ENCODE data around the gene VTI1B.
"Not testable (repeated sequence)": the region's sequence is repeated elsewhere in the genome, so short reads cannot be mapped to it uniquely, and the experiment has no call there.

VTI1B gene

DNA sequence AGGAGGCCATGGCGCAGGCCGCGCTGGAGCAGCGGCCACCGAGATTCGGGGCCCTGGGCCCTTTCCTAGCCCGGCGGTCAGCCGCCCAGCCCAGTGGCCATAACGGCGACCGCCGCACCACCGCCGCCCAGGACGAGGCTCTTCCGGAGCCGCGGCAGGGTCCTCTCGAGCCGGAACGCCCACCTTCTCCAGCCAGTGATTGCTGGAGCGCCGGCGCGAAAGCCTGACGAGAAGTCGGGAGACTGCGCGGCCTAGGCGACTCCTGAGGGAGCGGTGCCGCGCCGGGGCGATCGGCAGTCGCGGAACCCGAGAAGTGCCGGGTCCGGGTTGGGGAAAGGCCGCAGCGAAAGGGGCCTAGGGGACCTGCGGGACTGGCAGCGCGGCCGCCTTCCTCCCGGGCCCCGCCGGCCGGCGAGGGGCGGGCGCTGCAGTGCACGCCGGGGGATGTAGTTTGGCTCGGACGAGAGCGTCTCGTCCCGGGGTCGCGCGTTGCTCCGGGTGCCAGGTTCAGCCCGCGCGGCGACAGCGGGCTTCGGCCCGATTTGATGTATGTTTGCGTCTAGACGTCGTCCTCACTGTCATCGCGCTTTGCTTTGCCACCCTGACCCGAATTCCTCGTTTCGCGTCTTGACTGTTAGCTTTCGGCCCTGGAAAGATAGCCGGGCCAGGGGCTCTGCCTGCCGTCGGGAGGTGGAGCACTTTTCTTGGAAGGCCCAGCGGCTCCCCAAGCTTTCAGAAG, at the start of gene VTI1B:
TSS of gene VTI1B (minus strand) at position 153 of the 739 bp plus-strand sequence. CDS start at position 10, 143 bp downstream.
- DNase-seq = peak; percentile 9 to 96 (median 84)

DNA sequence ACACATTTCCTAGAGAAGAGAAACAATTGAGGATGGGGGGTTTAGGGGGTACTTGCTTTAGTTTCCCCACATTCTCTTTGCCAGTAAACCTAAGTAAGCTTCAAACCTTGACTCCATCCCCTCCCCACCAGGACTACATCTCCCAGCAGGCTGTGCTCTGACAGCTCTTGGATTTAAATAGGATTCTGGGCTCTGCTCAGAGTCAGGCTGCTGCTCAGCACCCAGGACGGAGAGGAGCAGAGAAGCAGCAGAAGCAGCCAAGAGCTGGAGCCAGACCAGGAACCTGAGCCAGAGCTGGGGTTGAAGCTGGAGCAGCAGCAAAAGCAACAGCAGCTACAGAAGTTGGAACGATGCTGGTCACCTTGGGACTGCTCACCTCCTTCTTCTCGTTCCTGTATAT, 47.9 kb upstream of the VTI1B start:
- DNase-seq = peak in 41 of 56 donors; percentile 3 to 61 (median 27)

DNA sequence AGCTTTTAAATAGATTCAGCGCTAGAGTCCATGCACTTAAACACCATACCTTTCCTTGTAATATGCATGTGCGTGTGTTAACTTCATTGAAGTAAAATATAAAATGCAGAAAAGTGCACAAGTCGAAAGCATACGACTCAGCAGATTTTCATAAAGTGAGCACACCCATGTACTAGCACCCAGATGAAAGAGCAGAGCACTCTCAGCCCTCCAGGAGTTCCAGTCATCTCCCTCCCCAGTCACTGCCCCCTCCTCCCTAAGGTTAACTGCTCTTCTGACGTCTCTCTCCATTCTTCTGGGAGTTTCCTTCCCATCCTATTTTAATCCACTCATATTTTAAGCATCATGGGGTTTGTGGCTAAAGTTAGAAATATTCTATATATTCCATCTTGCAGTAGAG, 47.4 kb upstream of the VTI1B start:
- no peak for DNase-seq

GRCh38 chr14:67719866-67720265, 45.4 kb upstream of the VTI1B start:
- DNase-seq = no peak

DNA sequence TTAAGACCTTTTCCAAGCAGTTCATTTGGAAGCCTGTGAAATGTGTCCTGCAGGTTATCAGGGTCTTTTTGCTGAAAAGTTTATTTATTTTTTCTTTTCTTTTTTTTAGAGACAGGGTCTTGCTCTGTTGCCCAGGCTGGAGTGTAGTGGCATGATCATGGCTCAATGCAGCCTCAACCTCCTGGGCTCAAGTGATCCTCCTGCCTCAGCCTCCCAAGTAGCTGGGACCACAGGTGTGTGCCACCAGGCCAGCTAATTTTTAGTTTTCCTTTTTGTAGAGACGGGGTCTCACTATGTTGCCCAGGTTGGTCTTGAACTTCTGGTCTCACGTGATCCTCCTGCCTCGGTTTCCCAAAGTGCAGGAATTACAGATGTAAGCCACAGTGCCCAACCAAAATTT, 45.0 kb upstream of the VTI1B start:
- DNase-seq = not testable (repeated sequence)

DNA sequence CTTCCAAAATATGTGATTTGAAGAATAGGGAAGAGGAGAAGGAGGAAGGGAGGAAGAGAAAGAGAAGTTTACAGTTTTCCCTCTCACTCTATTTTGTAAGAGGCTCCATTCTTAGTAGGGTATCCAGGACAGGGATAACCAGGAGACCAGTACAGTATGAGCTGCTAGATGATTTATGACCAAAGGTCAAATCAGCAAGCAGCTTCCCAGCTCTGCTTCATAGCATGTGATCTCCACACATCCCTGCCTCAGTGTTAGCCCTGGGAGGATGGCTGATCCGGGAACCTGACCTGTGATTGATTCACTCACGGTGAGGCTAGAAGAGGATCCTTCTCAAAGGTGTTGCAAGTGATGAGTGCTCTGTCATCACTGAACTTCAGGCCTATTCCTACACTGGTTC, 43.8 kb upstream of the VTI1B start:
- DNase-seq = no peak

DNA sequence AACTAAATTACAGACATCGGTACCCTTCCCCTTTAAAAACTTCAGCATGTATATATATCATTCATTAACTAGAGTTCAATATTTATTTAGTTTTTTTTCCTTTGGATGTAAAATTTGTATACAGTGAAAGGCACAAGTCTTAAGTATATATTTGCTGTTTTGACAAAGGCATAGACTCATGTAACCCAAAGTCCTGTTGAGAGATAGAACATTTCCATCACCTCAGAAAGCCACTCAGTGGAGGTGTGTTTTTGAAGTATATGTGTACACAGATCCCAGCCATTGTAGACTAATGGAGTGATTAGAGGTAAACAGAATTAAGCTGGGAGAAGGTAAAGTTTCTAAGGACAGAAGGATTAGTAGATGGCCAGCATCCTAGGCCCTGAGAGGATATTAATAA, 42.6 kb upstream of the VTI1B start:
- no peak for DNase-seq

DNA sequence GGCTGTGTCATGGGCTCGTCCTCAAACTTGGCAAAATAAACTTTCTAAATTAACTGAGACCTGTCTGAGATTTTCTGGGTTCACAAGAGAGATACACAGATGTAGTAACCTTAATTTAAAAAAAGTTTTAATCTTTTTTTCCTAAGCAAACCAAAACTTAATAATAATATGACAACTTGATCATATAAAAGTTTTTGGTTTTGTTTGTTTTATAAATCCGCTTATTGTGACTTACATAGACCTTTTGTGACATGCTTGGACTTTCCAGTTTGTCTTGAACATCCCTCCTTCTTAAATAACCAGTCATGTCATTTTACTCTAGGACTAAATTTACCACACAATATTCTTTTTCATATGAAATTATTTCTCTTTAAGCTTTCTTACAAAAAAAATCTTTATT, 35.8 kb upstream of the VTI1B start:
- no peak for DNase-seq

DNA sequence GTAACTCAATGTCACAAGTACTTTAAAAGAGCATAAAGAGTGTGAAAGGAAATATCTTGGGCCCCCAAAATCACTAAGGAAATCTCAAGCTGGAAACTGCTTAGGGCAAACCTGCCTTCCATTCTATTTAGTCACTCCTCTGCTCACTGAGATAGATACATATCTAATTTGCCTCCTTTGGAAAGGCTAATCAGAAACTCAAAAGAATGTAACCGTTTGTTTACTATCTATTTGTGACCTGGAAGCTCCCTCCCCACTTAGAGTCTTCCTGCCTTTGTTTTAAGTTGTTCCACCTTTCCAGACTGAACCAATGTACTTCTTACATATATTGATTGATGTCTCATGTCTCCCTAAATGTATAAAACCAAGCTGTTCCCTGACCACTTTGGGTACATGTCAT, 35.4 kb upstream of the VTI1B start:
- DNase-seq = not testable (repeated sequence)

DNA sequence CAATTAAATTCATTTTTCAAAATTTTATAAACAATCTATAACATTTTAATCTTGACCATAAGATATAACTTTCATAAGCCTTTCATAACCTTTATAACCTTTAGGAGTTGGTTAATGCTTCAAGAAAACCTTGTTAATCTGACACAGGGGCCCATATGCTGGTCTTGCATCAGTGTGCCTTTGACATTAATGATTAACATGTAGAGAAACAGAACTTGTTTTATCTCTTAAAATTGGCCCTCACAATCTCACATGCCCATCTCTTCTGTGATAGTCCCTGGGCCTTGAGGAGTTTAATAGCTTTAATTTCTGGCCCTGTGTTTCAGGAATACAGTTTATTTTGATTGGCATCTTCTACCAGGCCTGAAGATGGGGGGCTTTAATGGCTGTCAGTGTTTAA, 34.9 kb upstream of the VTI1B start:
- DNase-seq = not testable (repeated sequence)

DNA sequence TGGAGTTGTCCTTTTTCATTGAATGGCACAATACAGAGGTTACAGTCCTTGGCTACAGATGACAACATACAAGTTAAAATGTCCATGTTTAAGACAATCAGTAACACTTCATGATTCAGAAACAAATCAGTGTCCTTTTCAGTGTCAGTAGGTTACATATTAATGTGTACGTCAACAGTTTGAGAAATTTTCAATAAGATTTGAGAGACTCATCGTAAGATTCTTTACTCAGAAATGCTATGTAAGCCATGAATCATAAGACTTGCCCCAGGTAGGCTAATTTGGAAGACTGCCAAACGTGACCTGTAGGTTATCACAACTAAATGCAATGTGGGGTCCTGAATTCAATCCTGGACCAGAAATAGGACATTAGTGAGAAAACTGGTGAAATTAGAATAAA, 30.8 kb upstream of the VTI1B start:
- no peak for DNase-seq

DNA sequence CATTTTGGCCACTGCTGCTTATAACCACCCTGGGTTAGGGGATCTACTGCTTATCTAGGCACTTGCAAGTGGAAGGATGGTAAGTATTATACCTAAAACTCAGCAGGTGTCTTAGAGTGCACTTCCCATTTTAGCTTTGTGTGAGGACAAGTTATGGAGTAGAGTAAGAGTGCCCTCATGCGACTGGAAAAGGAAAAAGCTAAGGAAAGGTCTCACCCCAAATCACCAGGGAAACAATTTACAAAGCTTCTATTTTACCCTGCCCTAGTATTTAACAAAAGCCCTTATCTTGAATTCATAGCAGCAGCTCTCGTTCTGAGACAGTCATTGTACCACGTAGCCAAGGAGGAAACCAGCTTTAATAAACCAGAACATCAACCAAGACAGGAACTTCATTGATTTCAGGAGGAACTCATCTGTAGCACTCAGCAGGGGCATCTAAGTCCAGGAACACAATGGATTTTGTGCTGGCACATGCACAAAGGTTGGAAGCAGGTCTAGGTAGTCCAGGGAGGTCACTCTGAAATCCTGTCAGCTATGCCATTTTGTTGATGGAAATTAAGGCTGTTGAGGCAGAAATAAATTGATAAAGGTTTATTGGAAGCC, 30.2 kb upstream of the VTI1B start:
- DNase-seq = peak in 33 of 56 donors; percentile 3 to 76 (median 30)

GRCh38 chr14:67703997-67704396, 29.6 kb upstream of the VTI1B start:
- no peak for DNase-seq

DNA sequence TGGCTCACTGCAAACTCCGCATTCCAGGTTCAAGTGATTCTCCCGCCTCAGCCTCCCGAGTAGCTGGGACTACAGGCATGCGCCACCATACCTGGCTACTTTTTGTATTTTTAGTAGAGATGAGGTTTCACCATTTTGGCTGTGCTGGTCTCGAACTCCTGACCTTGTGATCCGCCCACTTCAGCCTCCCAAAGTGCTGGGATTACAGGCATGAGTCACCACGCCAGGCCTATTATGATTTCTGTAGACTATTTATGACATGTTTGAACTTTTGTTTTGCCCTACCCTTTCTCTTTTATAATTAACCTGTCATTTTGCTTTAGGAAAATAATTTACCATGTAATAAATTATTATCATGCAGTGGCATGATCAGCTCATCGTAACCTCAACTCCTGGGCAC, 27.1 kb upstream of the VTI1B start, which contains the start of gene RDH12:
TSS of gene RDH12 (plus strand) at position 395 of the 400 bp plus-strand sequence. CDS start 20,757 bp downstream, outside the sequence.
- DNase-seq = not testable (repeated sequence)

DNA sequence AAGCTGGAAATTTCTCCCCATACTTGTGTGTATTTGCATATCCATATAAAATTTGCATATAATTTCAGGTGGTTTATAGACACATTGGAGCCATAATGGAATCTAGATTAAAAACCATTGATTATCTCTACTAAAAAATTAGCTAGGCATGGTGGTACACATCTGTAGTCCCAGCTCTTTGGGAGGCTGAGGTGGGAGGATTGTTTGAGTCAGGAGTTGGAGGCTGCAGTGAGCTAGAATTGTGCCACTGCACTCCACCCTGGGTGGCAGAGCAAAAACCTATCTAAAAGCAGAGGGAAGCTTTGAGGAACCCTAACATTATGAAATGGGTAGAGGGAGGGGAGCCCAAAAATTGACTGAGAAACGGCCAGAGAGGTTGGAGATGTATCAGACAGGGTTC, 23.7 kb upstream of the VTI1B start:
- DNase-seq = no peak

DNA sequence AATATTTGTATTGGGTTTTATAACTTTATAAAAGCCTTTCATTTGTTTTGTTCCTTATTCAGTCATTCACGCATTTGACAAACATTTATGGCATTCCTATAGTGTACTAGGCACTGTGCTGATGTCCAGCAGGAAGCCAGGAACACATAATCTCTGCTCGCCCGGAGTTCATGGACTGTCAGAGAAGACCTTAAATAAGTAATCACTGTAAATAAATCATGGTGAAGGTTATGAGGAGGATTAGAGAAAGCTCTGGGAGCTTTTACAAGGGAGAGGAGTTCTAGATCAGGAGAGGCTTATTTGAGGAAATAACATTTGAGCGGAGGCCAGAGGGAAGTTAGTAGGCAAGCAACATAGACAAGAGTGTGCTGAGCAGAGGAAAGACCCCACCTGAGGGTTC, 22.6 kb upstream of the VTI1B start:
- no peak for DNase-seq

GRCh38 chr14:67695394-67695949, 21.0 kb upstream of the VTI1B start, which contains the start of gene RDH11:
RDH11 (minus strand) TSS chr14:67695764; CDS start chr14:67695703, 61 bp downstream.
- peak; percentile 11 to 94 (median 78) for DNase-seq

GRCh38 chr14:67694791-67695393, 20.5 kb upstream of the VTI1B start:
- DNase-seq = peak in 35 of 56 donors; percentile 5 to 69 (median 35)

GRCh38 chr14:67690011-67690410, 15.6 kb upstream of the VTI1B start:
- no peak for DNase-seq

DNA sequence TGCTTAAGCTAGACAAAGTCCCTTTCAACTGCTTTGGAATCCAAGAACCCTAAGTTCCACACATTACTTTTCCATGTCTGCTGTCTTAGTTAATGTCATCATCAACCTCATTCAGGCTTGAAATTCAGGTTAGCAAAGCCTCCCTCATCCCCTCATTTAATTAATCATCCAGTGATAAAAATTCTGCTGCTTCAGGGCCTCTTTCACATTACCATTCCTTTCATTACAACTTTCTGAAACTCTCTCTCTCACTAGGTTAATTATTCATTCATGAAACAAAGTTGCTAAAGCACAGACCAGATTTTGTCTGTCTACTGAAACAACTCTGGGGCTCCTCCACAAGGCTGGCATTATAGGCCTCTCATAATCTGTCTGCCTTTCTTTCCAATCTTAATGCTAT, 9.4 kb upstream of the VTI1B start:
- no peak for DNase-seq

GRCh38 chr14:67680941-67681340, 6.5 kb upstream of the VTI1B start:
- DNase-seq = no peak

DNA sequence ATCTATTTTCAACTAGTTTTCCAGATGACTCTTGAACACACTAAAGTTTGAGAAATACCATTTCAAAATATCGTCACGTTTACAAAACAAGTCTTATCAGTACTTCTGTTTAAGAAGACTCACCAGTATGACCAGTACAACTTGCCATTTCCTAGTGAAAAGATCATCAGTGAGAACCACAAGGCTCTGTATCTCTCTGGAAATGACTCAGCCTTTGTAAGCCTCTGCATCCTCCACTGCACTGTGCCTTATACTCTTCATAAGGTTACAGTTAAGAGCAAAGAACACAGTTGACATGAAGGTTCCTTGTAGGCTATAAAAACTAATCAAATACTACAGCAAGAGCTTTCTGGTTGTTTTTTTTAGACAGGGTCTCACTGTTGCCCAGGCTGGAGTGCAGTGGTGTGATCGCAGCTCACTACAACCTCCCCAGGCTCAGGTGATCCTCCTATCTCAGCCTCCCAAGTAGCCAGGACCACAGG, 5.7 kb upstream of the VTI1B start:
- no peak for DNase-seq

Data from nucleus accumbens (tissue), 56 donors.